ENCODE data around the gene TPM2. TPM values are rescaled to one million over a fixed set of nuclear protein-coding genes. Genes with fewer than 3 reads are reported as not detected.
A peak's percentile ranks its signal among the peaks of the same experiment; 100 is the strongest.

Gene TPM2
- total and polyA plus RNA-seq, 9 of the 15 experiments (the other 6 are each of a cell fraction or from before 2014, with no cell fraction given) = 0.28 to 16.1 (median 4.5) TPM

- peak in 1 of 2 experiments; percentile 30 for TF ChIP-seq AFF1 (IDR thresholded peaks at IDR 0.05; ENCODE audit: low read depth in 1 of 2, partially characterized antibody in 2 of 2)
- no peak for TF ChIP-seq ZNF444 (CRISPR knock-in tag; IDR thresholded peaks at IDR 0.05)
- no peak; a peak in 1 of 4 replicates for TF ChIP-seq MAZ (CRISPR knock-in tag; conservative IDR thresholded peaks at IDR 0.05 in 1 of 2, IDR thresholded peaks at IDR 0.05 in 1 of 2)
- TF ChIP-seq NEUROD1 (IDR thresholded peaks at IDR 0.05; ENCODE audit: borderline replicate concordance, low read depth, low read length, partially characterized antibody) = no peak
- no peak for TF ChIP-seq RFX5 (IDR thresholded peaks at IDR 0.05; ENCODE audit: low read depth, low read length)
- TF ChIP-seq MTF1 (CRISPR knock-in tag; IDR thresholded peaks at IDR 0.05; ENCODE audit: borderline replicate concordance) = no peak
- peak; percentile 40; the same call in 1 of the 2 replicates for TF ChIP-seq ZBTB2 (IDR thresholded peaks at IDR 0.05)
- TF ChIP-seq CREBBP (IDR thresholded peaks at IDR 0.05; ENCODE audit: low read depth, low read length) = no peak
- TF ChIP-seq RBBP5 (IDR thresholded peaks at IDR 0.05; ENCODE audit: borderline replicate concordance, insufficient read depth, low read length, poor library complexity, severe bottlenecking) = no peak
- peak; percentile 35; the same call in 1 of the 2 replicates for TF ChIP-seq ETV1 (tag; conservative IDR thresholded peaks at IDR 0.05; ENCODE audit: low read depth)
- TF ChIP-seq ZNF134 (CRISPR knock-in tag; conservative IDR thresholded peaks at IDR 0.05) = no peak
- TF ChIP-seq SMARCE1 (IDR thresholded peaks at IDR 0.05) = peak; percentile 34; the same call in 1 of the 2 replicates
- no peak for TF ChIP-seq U2AF1 (optimal IDR thresholded peaks at IDR 0.05; ENCODE audit: low read depth, low read length)
- TF ChIP-seq ZNF518B (CRISPR knock-in tag; IDR thresholded peaks at IDR 0.05) = no peak
Measured at GRCh38 chr9:35729700-35730485, 40.2 kb upstream of the TPM2 start (continued).
